Hematopoietic multipotent progenitor cell (in vitro differentiated cells): ENCODE measurements around the gene LRP8. TPM values are rescaled to one million over a fixed set of nuclear protein-coding genes. Genes with fewer than 3 reads are reported as not detected.

Source experiments
- total RNA-seq: library from RNA; depleted of rRNA; stranded (reverse); fragments of >200 nt; gene quantifications from one replicate; pipeline ENCODE4 v1.2.3, GENCODE V29; 2012

The LRP8 gene
- total RNA-seq, 1 donor: 30.7 TPM

Other genes with a start within 250 kb of the LRP8 start
- not detected for gene SLC1A7, start 185.4 kb downstream of the LRP8 start, total RNA-seq
- 30.2 TPM for gene CPT2, start 131.2 kb downstream of the LRP8 start, total RNA-seq
- gene CZIB, start 107.4 kb downstream of the LRP8 start, total RNA-seq: 29.9 TPM
- 9.7 TPM for gene MAGOH, start 89.6 kb downstream of the LRP8 start, total RNA-seq
- not detected for gene DMRTB1, start 131.3 kb upstream of the LRP8 start, total RNA-seq